CD4-positive, alpha-beta T cell treated with Interleukin-6 for 4 hours (primary cell): ENCODE measurements around the gene SMYD5.

Experiments used
- DNase-seq: peaks from one replicate; pipeline ENCODE4 v3.0.0-alpha.2; 2020; ENCODE audit warnings: mixed read lengths

Gene SMYD5

DNA sequence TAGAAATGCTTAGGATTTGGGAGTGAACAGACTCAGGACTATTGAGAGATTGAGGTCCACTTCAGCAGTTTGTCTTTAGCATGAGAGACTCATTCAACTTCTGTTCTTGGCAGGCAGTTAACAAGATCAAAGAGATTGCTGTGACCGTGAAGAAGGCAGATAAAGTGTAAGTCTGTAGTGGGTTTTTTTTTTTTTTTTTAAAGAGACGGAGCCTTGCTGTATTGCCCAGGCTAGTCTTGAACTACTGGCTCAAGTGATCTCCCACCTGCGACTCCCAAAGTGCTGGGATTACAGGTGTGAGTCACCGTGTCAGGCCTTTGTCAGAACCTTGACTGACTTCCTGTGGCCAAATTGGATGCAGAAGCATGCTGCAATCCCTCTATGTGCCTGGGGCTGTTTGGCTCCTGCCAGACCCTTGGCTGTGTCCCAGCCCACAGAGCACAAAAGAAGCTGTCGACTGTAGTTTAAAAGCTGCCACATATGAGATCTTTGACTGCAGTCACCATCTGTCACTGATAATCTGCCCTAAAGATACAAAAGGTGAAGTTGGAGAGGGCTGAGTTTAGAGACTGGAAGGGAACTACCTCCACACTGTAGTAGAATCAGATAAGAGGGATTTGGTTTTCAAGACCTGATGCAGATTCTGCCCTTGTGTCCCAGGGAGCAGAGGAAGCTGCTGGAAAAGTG, 30.0 kb downstream of the SMYD5 start:
- no peak for DNase-seq

DNA sequence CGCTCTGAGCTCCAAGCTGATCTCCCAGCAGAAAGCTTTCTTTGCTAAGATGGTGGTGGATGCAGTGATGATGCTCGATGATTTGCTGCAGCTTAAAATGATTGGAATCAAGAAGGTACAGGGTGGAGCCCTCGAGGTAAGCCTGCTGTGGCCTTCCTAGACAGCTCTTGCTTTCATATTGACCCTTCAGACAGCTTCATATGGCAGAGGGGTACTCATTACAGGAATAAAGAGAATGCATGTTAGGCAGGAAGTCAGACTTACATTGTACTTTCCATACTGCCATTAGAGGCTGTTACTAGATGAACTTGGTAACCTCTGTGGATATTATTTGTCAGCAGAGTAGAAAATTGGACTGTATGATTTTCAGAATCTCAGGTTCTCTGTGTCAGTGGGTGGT, 30.5 kb downstream of the SMYD5 start:
- DNase-seq: no peak

DNA sequence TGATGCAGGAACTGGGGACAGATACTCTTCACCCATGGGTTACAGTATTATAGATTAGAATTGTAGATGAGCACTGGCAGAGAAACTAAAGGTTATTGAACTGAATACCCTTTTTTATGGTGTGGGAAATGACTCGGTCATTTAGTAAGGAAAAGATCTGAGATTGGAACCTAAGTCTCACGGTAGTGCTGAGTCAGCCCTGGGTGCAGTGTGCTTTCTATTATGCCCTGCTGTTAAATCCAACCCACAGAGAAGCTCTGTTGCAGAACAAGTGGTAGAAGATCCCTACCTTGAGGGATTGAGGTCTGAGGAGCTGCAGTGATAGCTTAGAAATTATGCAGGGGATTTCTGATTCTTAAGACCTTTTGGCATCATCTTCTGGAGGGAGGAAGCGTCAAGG, 32.8 kb downstream of the SMYD5 start:
- DNase-seq: no peak

DNA sequence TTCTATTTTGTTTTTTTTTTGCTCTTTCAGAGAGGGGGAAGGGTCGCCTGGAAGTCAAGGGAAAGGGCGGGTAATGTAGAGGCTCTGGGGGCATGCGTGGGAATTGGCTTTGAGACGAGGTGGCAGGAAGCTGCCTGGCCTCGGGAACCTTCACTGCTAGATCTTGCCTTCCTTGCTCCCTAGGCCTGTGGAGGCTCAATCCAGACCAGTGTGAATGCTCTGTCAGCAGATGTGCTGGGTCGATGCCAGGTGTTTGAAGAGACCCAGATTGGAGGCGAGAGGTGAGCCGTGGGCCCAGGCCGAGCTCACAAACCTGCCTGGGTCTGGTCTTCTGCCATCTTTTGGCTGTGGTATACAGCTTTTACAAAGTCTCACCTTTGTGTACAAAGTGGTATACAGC, 35.6 kb downstream of the SMYD5 start:
- no peak for DNase-seq

DNA sequence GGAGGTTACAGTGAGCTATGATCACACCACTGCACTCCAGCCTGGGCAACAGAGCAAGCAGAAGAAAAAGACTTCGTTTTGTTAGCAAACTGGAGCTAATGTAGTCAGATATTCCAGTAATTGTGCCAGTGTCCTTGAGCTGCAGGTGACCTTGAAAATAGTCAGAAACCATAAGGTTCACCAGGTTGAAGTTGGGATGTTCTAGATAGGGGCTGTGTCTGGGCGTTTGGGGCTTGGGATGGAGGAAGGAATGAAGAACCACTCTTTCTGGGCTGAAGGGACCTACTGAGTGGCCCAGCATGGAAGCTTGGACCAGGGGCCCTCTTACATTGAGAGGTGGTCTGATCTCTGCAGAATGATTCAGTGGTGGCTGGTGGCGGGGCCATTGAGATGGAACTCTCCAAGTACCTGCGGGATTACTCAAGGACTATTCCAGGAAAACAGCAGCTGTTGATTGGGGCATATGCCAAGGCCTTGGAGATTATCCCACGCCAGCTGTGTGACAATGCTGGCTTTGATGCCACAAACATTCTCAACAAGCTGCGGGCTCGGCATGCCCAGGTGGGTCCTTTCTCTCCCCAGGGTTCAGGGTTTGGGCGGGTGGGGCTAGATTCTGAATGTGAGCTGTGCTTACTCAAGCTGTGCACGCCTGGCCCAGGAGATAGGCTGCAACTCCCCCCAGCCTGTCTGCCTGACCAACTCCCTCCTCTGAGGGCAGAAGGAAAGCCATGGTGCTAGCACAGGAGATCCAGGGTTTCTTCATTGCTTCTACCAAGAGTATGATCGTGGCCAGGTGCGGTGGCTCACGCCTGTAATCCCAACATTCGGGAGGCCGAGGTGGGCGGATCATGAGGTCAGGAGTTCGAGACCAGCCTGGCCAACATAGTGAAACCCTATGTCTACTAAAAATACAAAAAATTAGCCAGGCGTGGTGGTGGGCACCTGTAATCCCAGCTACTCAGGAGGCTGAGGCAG, 37.1 kb downstream of the SMYD5 start:
- no peak for DNase-seq

DNA sequence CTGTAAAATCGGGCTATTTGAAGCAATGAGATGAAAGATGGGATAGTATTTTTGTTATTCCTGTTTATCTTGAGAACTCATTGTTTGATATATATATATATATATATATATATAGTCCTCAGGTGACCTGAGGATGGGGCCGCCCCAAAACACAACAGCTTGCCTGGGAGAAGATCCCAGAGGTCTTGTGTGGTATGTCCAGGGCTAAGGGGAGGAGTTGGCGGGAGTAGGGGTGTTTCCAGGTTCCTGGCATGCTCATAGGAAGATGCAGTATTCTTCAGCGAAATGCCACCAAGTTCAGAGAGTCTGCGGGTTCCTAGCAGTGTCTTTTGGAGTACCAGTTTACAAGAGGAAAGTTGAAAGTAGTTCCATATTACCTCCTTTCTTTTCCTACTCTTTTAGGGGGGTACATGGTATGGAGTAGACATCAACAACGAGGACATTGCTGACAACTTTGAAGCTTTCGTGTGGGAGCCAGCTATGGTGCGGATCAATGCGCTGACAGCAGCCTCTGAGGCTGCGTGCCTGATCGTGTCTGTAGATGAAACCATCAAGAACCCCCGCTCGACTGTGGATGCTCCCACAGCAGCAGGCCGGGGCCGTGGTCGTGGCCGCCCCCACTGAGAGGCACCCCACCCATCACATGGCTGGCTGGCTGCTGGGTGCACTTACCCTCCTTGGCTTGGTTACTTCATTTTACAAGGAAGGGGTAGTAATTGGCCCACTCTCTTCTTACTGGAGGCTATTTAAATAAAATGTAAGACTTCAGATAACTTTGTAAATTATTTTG, 38.4 kb downstream of the SMYD5 start:
- DNase-seq: no peak

DNA sequence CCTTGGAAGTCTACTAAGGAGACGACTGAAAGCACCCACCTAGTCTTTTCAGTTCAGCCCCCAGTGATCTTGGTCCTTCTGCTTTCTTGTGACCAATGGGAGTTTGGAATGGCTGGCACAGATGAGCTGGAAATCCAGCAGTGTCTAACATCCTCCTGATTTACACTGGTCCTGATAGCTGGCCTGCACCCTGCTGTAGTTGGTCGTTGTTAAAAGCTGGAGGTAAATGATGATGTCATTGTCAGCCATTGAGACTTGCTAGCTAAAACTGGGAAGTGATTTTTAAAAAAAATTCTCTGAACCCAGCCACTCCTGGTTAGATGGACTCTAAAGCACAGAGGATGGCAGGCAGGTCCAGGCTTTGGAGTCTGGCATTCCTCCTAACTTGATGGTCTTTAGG, 39.4 kb downstream of the SMYD5 start:
- no peak for DNase-seq

DNA sequence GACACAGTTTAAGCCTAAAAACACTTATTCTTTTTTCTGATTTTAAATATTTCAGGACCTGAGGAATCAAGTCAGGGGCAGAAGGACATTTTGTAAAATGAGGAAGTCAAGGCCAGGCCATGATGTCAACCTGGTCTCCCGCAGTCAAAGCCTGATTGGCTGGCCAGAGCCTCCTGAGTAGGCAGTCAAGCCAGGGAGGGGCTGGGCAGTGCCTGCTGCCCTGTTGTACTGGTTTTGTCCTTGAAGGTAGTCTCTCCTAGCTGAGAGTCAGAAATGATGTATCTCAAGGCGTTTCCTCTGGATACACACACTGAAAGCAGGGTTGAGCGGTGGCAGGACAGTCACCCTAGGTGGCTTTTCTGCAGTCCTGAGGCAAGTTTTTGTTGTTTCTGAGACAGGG, 39.9 kb downstream of the SMYD5 start:
- DNase-seq: no peak

DNA sequence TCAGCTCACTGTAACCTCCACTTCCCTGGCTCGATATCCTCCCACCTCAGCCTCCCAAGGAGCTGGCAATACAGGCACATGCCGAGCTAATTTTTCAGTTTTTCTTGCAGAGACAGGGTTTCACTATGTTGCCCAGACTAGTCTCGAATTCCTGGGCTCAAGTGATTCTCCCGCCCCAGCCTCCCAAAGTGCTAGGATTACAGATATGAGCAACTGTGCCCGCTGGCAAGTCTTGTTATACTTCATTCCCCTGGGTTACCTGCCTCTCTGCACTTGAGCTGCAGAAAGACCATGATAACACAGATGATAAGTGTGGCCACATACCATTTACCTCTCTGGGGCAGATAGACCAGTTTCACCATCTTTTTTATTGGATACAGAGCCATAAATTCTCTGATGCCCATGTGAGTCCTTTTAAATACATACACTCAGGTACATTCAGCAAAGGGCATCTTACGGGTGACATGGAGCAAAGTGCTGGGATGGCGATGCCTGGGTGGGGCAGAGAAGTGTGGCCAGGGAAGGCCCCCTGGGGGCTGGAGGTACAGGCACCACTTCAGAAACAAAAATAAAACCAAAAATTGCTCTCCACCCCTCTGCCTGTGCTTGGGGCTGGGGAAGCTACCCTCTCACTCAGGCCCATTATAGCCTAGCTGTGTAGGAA, 40.4 kb downstream of the SMYD5 start:
- DNase-seq: no peak

DNA sequence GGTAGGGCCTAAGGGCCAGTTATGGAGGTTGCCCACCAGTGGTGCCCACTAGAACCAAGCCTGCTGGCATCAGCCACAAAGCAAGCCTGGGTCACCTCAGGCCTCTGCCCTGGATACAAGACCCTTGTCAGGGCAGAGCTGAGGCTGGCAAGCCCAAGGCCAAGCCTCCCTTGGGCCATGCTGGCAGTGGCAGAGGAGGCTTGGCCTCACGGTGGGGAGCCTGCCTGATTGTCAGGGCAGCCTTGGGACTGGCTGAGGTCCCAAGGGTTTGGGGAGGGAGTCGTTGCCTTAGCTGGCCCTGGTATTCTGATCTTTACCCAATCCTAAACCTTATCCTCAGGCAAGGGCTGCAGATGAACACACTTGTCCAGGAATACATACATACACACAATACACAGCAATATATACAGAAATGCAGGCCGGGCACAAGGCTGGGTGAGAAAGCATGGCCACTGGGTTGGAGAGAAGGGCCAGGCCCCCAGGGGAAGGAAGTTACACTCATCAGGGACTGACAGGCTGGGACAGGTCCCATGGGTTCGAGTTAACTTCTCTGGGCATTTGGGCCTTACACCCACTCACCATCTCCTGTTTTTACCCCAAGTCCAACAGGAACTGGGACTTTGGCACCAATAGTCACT, 41.1 kb downstream of the SMYD5 start:
- no peak for DNase-seq

DNA sequence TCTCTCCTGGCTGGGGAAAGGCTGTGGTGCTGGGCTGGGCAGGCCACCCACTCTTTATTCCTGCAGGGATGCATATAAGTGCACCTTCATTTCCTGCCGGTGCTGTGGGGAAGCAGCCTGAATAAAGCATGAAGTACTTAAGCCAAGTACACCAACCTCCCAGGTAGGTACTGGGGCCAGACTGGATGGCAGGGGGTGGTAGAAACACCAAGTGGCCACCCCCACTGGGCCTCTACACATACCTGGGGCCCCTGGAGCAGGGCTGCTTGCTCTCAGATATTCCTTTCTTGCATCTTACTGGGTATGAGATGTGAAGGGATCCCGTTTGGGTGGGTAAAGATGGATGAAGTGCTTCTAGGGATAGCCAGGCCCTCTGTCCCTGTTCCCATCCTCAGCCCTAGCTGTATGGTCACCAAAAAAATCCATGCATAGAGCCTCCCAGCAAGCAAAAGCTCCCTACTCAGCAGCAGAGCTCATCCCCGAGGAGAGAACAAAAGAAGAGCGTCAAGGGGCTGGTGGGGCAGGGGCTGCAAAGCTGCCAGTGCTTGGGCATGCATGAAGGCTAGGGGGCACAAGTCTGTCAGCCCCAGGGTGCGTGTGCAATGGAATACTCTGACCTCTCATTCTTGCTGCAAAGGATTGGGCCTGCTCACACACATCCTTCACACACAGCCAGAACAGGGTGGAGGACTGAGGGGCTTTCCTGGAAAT, 42.0 kb downstream of the SMYD5 start:
- no peak for DNase-seq

DNA sequence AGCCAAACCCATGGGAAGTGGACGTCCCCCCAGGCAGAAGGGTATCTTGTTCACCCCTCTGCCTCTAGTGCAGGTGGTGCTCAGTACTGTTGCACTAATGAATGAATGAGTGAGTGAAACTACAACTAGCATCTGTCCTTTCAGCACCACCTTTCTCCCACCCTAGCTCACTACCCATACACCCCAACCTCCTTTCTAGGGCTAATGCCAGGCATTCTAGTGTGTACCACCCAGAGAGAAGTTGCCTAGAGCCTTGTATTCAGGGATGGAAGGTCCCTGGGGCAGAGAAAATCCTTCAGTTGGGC, 42.5 kb downstream of the SMYD5 start:
- no peak for DNase-seq

DNA sequence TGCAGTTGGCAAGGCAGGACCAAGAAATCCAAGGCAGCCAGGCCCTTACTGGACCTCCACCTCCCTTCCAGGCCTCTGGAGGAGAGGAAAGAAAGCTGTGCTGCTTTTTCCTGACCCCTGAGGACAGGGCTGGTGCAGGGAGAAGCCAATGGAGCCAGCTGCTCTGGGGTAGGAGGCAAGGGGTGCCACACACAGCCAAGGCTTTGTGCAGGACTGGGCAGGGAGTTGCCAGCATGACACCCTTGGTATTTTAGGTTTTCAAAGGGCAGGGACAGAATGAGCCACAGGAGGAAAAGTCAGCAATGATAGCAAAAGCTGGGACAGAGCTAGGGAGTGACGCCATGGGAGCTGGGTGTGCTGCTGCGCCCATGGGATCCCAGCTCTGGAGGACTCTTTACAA, 43.0 kb downstream of the SMYD5 start:
- DNase-seq: no peak

DNA sequence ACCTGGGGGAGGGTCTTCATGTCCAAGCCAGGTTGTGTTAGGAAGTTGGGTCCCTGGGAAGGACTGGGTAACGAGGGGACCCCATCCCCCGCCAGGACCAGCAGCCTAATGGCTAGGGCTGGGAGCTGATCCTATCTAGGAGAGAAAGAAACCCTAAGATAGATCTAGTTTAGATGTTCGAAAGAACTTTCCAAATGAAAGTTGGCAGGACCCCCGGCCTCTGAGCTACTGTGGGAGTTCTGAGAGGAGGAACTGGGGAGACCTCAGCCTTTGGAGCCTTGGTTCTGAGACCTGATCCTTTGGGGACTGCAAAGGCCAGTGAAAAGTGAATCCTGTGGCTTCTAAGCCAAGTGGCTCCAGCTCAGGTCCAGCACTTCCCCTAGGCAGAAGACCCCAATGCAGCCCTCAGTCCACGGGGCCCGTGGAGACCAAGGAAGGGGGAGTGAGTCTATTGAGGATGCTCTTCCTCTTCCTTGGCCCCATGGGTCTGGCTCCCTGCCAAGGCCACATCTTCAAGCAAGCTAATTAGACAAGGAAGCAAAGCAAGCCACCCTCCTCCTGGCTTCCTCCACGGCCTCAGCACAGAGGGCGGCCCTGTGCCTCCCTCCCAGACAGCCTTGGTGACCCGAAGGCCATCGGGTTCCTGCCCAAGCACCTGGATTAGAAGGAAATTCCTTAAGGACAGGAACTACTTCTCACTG, 43.5 kb downstream of the SMYD5 start:
- DNase-seq: peak; percentile 60

DNA sequence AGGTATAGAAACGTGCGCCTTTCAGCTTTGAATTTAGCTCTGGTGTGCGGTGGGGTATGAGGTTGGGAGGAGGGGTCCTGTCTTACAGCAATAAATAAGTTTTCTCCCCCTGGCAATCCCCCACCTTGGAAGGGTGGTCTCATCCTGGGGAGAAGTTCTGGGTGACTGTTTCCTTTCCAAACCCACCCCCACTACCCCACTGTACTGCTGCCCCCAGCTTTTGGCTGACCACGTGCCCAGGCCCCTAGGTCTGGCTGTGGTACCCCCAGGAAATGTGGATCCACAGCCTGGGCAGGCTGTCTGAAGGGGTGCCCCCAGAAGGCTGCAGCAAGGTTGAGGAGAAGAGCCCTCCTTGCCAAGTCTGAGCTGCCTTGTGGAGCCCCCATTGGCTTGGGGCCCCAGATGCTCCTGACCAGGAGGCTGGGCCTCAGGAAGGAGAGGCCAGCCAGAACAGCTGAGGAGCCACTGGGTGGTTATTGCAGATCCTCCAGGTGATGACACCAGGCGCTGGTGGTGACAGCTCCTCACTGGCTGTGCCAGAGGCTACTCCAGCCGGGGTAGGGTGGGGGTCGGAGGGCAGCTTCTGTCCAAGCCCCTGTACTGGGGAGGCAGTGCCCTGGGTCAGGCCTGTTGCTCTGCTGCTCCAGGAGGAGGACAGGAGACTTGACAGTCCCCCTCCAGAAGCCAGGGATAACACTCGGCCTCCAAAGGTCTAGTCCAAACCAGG, 44.3 kb downstream of the SMYD5 start:
- no peak for DNase-seq

DNA sequence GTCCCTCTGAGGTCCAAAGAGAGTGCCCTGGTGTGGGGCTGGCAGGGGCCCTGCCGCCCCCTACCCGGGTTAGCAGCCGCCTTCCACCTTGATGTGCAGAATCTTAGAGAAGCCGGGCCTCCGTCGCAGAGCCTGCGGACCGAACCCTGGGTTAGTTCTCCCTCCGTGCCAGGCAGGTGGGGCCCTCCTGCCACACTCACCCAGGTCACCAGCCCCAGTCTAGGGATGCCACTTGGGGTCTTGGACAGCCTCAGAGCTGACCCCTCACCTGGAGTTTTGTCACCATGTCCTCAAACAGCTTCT, 44.8 kb downstream of the SMYD5 start:
- DNase-seq: no peak

DNA sequence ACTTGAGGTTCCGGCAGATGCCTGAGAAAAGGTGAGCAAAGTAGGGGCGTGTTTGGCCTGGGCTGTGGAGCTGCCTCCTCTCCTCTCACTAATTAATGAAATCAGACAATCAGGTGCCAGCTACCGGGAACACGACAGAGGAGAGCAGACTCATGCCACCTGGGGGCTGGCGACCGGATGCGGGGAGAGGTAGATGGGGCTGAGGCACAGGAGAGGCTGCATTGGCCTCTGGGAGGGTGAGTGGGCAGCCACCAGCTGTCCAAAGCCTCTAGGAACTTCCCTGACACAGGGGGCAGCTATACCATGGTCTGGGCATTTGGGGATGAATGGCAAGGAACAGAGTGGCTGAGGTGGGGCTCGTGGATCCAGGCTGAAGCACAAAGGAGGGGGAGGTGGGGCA, 45.2 kb downstream of the SMYD5 start:
- no peak for DNase-seq

DNA sequence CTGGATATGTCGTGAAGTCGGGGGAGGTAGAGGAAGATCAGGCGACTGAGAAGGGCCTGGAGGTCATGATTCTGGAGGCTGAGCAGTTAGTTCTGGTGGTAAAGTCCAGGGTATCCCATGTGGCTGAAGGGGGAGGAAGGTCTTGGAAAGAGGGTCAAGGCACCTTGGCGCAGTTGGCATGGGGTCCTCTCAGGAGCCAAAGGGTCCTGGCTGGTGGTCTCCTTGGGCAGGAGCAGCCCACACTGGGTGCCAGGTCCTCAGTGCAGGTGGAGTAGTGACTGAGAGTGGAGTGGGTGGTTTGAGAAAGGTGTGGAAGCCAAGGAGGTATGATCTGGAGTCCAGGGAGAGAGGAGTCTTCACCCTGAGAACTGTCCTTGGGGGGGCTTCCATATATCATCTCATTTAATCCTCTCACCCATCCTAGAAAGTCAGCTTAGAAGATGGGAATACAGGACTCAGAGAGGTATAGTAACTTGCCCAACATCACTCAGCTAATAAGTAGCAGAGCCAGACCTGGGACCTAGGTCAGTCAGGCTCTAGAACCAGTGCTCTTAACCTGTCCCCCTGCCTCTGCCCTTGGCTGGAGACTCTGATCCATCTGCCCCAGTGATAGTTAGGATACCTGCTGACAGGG, 45.8 kb downstream of the SMYD5 start:
- no peak for DNase-seq

DNA sequence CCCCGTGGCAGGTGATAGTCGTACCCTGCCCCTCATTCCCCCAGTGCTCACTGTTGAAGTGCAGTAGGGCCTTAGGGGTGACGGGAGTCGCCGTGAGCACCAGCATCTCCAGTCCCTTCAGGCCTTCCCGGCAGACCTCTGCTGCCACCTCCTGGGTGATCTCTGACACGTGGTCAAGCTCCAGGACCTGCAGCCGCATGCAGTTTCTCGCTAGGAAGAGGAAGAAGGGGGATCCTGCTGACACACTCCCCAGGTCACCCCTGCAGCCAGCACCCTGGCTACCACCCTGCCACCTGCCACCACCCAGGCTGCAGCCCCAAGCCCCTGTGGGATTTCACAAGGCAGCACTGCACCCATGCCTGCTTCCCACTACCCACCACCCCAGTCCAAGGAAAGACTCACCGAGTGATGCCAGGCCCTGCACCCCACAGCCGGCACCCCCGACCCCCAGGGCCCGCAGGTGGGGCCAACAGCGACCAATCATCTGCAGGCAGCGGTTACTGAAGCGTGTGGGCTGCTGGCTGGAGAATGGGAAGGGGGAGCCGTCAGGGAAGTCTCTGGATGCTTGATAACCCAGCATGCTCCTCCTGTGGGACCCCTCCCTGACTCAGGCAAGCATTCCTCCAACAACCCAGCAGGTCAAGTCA, 46.4 kb downstream of the SMYD5 start:
- peak; percentile 29 for DNase-seq
